SJCRH30 (cell line): ENCODE data around the gene KRT78. TPM values are rescaled to one million over a fixed set of nuclear protein-coding genes. Genes with fewer than 3 reads are reported as not detected.

Source experiments
- DNase-seq, 2 experiments: peaks; one replicate each; pipeline ENCODE4 v3.0.0-alpha.2; 2015 to 2020
- H3K27ac ChIP-seq: fragments of 250-450 bp; sonication (Bioruptor Pico); 2 replicates; pipeline ENCODE4 v1.5.1; 2020; ENCODE audit warnings: mild to moderate bottlenecking, moderate library complexity
- H3K27me3 ChIP-seq: fragments of 250-450 bp; sonication (Bioruptor Pico); 2 replicates; pipeline ENCODE4 v1.5.1; 2020; ENCODE audit warnings: mild to moderate bottlenecking, moderate library complexity
- H3K36me3 ChIP-seq: fragments of 250-450 bp; sonication (Bioruptor Pico); 2 replicates; pipeline ENCODE4 v1.5.1; 2020; ENCODE audit warnings: mild to moderate bottlenecking, moderate library complexity
- H3K4me1 ChIP-seq: fragments of 250-450 bp; sonication (Bioruptor Pico); 2 replicates; pipeline ENCODE4 v1.5.1; 2020; ENCODE audit warnings: mild to moderate bottlenecking, moderate library complexity
- H3K4me3 ChIP-seq: fragments of 250-450 bp; sonication (Bioruptor Pico); 2 replicates; pipeline ENCODE4 v1.5.1; 2020; ENCODE audit warnings: mild to moderate bottlenecking, moderate library complexity
- H3K9me3 ChIP-seq: fragments of 250-450 bp; sonication (Bioruptor Pico); replicated peaks from 2 replicates; pipeline ENCODE4 v1.5.1; 2020; ENCODE audit warnings: mild to moderate bottlenecking, moderate library complexity
- total RNA-seq: library from RNA; depleted of rRNA; stranded (reverse); fragments of >200 nt; shearing (Covaris generic); gene quantifications from 2 replicates; pipeline ENCODE4 v1.2.3, GENCODE V29; 2014

Gene KRT78
- total RNA-seq, 1 experiment from 2014 or later: not detected

DNA sequence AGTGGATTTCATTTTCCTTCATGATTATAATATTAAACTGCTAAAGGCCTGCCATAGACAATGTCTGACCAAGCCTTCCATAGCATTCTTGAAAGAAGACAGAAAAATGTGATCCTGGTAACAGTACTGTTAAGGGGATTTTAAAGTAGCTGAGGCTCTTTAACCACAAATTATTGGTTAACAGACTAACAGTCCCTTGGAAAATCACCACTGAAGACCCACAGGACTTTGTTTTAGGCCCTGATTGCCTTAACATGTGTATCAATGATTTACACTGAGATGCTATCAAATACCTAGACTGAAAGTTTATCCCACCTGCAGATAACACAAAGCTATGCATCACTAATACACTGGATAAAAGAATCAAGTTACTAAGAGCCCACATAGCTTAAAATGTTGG is 20.6 kb downstream of the KRT78 start:
- H3K27me3 ChIP-seq: 0 out of 2 replicates have a peak, but pooled peaks cover under 1% of the 10 kb centered on the region
- no peaks in the 10 kb centered on the region for H3K4me1 ChIP-seq
- DNase-seq: no peak

DNA sequence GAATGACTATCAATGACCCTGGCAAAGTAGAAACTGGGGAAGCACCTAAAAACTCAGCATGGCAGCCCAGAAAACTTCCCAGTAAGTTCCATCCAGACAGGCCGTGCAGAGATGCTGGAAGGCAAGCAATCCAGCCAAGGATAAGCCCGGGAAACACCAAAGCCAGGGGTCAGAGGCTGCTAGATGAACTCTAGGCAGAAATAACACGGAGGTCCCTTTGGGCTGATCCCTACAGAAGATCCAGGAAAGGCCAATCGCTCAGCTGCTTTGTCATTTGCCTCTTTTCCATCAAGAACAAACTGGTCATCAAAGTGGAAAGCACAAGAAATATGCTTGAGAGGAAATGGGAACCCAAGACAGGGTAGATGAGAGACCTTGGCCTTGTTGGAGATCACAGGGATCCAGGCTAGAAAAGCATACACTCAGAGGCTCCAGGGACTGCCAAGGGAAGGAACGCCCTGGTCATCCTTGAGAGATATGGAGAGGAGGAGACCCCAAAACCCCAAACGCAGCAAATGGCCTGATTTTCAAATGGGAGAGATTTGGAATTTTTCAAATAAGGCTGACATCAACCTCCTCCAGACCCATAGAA is 21.2 kb downstream of the KRT78 start:
- Histone ChIP-seq H3K4me1 (no peaks in the 10 kb centered on the region), H3K27ac (no peak overlapping the region), H3K9me3 (no peaks in the 10 kb centered on the region), H3K27me3 (0 out of 2 replicates have a peak, but pooled peaks cover 5% of the 10 kb centered on the region), H3K4me3 (no peak overlapping the region), H3K36me3 (no peaks in the 10 kb centered on the region)
- no peak for DNase-seq

More for the DNA sequence above, 20.6 kb downstream of the KRT78 start:
- H3K9me3 ChIP-seq: no peaks in the 10 kb centered on the region
- H3K36me3 ChIP-seq: no peaks in the 10 kb centered on the region
- H3K4me3 ChIP-seq: no peak overlapping the region
- H3K27ac ChIP-seq: no peak overlapping the region

DNA sequence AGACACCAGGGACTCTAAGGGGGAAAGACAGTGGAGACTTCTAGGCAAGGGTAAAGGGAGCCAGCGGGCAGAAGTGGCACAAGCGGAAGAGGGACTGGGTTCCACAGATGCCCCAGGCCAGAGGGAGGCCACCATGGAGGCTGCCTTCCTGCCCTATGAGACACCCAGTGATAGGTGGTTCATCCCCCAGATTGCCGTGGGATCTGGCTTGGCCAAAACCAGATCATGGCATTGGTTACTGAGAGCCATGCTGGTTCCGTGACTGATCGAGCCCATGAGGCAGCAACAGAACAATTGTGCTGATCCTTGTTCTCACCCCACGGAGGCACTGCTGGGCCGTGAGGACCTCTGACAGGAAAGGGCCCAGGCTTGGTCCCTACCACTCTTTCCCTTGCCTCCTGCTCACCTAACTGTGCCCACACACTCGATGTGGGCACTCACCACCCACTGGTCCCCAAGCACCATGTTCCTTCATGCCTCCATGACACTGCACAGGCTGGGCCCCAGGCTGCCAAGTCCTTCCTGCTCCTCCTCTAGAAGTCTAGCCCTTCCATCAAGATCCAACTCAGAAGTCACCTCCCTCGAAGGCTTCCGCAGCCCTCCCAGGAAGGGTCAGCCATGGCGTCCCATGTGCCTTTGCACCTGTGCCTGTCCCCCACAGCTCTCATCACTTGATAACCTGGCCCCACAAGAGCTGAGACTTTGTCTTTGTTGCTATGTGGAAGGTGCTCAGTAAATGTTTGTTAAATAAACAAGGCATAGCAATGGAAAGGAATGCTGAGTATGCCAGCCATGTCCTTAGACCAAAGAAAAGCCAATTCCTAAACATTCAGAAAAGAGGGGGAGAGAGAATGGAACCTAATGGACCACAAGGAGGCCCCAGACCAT is 21.9 kb downstream of the KRT78 start:
- H3K27me3 ChIP-seq: 0 out of 2 replicates have a peak, but pooled peaks cover 5% of the 10 kb centered on the region
- H3K4me3 ChIP-seq: no peak overlapping the region
- H3K9me3 ChIP-seq: no peaks in the 10 kb centered on the region
- H3K36me3 ChIP-seq: no peaks in the 10 kb centered on the region
- H3K27ac ChIP-seq: no peak overlapping the region
- no peaks in the 10 kb centered on the region for H3K4me1 ChIP-seq
- DNase-seq: no peak

DNA sequence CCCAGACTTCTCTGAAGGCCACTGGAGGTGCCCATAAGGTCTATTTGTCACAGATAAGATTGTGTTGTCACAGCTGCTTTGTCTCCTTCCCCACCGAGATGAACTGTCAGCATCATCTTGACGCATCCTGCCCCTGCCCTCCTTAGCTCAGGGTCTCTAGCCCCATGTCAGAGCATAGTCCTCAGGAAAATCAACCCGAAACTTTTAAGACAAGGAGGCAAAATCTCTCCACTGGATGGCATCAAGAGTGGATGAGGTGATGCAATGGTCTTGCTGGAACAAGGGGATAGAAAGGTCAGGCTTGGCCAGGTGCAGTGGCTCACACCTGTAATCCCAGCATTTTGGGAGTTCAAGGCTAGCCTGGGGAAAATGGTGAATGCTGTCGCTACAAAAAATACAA is 22.8 kb downstream of the KRT78 start:
- H3K27me3 ChIP-seq: peaks cover 7% of the 10 kb centered on the region; the same call in 1 of the 2 replicates
- no peak for DNase-seq
- no peaks in the 10 kb centered on the region for H3K36me3 ChIP-seq
- no peaks in the 10 kb centered on the region for H3K9me3 ChIP-seq
- no peak overlapping the region for H3K4me3 ChIP-seq
- H3K4me1 ChIP-seq: no peaks in the 10 kb centered on the region
- H3K27ac ChIP-seq: no peak overlapping the region

DNA sequence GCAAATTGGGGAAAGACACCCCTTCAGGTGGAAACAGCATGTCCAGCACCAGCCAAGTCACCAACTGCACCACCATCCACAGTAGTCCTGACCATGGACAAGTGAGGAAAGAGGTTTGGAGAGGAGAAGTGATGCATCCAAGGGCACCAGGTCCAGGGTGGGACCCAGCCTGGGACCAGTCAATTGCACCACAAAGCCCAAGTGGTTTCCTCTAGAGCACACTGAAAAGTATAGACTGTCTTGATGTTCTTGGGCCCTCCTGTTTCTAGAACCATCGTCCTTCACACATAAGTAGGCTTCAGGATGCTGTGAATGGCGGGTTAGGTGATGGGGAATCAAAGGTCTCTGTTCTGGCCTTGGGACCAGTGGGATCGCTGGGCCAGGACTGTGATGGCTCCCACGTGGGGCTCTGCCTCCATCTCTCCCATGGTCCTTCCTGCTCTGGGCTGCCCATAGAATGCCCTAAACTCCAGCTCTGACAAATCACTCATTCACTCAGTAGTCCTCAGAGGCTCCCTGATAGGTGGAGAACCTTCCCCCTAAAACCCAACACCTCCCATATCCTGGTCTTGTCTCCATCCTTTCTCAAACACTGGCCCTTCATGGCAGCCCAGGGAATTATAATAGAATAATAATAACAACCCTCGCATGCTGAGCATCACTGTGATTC is 23.9 kb downstream of the KRT78 start:
- H3K27ac ChIP-seq: no peak overlapping the region
- no peaks in the 10 kb centered on the region for H3K4me1 ChIP-seq
- no peaks in the 10 kb centered on the region for H3K36me3 ChIP-seq
- H3K27me3 ChIP-seq: peaks cover 14% of the 10 kb centered on the region; the same call in 1 of the 2 replicates
- H3K9me3 ChIP-seq: no peaks in the 10 kb centered on the region
- no peak overlapping the region for H3K4me3 ChIP-seq
- no peak for DNase-seq

DNA sequence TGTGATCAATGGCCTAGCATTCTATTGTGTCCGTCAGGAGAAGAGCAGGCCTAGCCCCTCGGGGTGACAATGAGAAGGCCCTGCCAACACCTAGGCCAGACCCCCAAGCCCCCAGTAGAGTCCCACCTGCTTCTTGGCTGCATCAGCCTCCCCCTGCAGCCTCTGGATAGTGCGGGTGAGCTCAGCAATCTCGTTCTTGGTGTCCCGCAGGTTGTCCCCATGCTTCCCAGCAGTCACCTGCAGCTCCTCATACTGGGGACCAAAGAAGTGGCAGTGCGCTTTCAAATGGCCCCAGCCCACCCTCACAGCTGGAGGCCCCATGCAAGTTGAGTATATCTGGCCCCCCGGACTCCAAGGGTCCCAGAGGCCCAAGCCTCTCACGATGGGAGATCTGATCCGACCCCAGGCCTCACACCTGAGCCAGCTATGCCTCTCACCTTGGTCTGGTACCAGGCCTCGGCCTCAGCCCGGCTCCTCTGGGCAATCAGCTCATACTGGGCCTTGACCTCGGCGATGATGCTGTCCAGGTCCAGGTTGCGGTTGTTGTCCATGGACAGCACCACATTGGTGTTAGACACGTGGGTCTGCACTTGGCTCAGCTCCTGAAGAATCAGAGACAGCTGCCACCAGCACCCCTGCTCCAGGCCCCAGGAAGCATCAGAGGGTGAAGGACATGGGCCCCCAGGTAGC is 24.9 kb downstream of the KRT78 start:
- Histone ChIP-seq H3K4me3 (no peak overlapping the region), H3K36me3 (no peaks in the 10 kb centered on the region), H3K27ac (no peak overlapping the region), H3K4me1 (no peaks in the 10 kb centered on the region; the same call in 1 of the 2 replicates), H3K27me3 (peaks cover 14% of the 10 kb centered on the region; the same call in 1 of the 2 replicates), H3K9me3 (no peaks in the 10 kb centered on the region)
- DNase-seq: no peak

DNA sequence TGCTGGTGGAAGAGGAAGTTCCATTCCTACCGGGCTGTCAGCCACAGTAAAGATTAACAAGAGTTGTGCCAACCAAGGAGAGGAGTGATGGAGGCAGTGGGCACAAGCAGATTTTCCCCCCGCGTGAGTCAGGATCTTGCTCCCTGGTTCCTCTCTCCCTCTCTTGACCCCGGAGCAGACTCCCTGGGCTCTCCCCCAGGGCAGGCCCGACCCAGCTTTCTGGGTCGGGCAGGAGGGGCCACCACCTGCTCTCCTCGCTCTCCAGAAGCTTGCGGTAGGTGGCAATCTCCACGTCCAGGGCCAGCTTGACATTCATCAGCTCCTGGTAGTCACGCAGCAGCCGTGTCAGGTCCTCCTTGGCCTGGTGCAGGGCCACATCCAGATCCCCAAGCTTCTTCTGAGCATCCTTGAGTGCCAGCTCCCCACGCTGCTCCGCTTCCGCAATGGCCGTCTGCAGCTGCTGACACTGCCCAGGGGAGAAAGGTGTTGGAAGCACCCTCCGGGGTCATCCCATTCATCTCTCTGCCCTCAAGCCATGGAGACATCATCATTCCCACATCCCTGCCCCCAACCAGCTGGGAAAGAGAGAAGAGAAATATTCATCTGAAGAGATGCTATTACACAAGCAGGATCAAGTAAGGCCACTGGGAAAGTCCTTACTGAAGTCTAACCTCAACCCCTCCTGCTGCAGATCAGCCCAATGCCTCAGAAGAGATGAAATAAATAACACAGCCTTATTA is 25.9 kb downstream of the KRT78 start:
- H3K27ac ChIP-seq: no peak overlapping the region

DNA sequence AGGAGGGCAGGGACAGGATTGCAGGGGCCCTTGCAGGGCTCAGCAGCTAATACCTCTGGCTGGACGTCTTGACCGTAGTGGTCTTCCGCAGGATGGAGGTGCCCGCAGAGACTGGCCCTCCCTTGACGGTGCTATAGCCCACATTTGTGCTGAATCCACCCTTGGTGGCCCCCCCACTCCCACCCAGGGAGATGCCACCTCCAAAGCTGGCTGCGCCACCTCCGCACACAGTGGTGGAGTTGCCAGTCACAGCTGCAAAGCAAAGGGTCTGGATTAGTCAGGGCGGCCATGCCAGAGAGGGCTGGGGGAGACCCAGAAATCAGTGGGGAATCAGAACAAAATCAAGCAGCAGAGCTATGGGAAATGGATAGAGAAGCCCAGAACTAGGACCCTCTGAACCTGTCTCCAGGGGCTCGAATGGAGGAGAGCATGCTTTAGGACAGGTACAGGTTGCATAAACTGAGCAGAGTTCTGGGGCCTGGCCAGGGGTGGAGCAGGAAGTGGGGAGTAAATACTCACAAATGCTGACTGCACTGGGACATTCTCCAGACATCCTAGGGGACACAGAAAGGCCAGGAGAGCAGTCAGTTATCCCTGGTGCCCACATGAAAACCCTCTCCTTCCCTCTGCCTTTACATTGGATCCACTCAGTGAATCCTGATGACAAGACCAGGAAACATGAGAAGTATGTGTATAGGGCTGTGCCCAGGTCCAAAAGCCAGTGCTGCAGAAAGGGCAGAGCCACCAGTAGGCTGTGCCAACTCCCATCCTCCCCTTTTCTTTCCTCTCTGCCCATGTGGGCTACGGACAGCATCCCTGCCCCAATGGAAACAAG is 26.8 kb downstream of the KRT78 start:
- H3K36me3 ChIP-seq: no peaks in the 10 kb centered on the region
- H3K27ac ChIP-seq: no peak overlapping the region
- peaks cover 4% of the 10 kb centered on the region; the same call in 1 of the 2 replicates for H3K4me1 ChIP-seq
- H3K9me3 ChIP-seq: no peaks in the 10 kb centered on the region
- no peak for DNase-seq
- peaks cover 14% of the 10 kb centered on the region; the same call in 1 of the 2 replicates for H3K27me3 ChIP-seq
- no peak overlapping the region for H3K4me3 ChIP-seq

More for the DNA sequence above, 25.9 kb downstream of the KRT78 start:
- no peaks in the 10 kb centered on the region for H3K9me3 ChIP-seq
- no peak overlapping the region for H3K4me3 ChIP-seq
- H3K36me3 ChIP-seq: no peaks in the 10 kb centered on the region
- peaks cover 14% of the 10 kb centered on the region; the same call in 1 of the 2 replicates for H3K27me3 ChIP-seq
- no peak for DNase-seq
- peaks cover 4% of the 10 kb centered on the region; the same call in 1 of the 2 replicates for H3K4me1 ChIP-seq

DNA sequence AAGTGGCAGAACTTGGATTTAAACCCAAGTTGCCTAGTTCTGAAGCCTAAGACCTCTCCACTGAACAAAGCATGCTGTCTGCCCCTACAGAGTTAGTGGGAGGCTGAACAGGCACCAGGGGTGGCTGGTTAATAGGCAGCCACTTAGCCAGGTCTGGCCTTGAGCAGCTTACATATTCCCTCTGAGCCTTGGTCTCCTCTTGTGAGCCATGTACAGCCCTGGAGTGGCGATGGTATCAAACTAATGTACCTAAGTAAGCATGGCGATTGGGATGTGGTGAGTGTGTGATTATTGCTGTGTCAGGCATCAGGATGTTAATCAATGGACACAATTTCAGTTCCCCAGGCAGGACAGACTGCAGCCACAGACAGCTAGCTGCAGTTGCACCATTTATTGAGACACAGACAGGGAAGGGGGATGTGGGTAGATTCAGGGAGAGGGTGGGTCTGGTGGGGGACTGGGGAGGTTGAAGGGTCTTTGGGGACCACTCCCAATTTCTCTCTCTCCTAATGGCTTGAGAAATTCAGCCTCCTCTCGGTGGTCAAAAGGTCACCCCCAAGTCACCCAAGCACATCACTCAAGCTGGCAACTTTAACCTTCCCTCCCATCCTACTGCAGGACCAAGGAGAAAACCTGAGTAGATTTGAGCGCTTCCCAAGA is 27.6 kb downstream of the KRT78 start:
- no peak for DNase-seq

DNA sequence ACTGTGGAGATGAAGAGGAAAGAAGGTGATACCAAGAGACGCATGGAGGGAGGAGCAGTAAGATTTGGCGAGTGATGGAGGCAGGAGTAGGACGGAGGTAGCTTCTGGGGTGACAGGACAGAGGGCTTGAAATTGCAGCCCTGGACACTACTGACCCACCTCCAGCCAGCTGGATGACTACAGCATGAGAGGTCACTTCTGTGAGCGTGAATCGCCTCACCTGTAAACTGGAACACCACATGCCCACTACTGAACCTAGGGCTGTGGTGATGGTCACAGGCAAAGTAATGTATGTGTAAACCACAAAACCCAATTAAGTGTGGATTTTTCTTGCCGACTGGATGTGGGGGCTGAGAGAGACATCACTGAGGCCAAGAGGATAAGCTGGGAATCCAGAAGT is 28.3 kb downstream of the KRT78 start:
- Histone ChIP-seq H3K9me3 (no peaks in the 10 kb centered on the region), H3K4me1 (peaks cover 4% of the 10 kb centered on the region; the same call in 1 of the 2 replicates), H3K27ac (no peak overlapping the region), H3K4me3 (no peak overlapping the region), H3K36me3 (no peaks in the 10 kb centered on the region), H3K27me3 (peaks cover 14% of the 10 kb centered on the region; the same call in 1 of the 2 replicates)
- DNase-seq: no peak

More for the DNA sequence above, 27.6 kb downstream of the KRT78 start:
- Histone ChIP-seq H3K36me3 (no peaks in the 10 kb centered on the region), H3K4me3 (no peak overlapping the region), H3K4me1 (peaks cover 4% of the 10 kb centered on the region; the same call in 1 of the 2 replicates), H3K27me3 (peaks cover 14% of the 10 kb centered on the region; the same call in 1 of the 2 replicates), H3K9me3 (no peaks in the 10 kb centered on the region), H3K27ac (no peak overlapping the region)

DNA sequence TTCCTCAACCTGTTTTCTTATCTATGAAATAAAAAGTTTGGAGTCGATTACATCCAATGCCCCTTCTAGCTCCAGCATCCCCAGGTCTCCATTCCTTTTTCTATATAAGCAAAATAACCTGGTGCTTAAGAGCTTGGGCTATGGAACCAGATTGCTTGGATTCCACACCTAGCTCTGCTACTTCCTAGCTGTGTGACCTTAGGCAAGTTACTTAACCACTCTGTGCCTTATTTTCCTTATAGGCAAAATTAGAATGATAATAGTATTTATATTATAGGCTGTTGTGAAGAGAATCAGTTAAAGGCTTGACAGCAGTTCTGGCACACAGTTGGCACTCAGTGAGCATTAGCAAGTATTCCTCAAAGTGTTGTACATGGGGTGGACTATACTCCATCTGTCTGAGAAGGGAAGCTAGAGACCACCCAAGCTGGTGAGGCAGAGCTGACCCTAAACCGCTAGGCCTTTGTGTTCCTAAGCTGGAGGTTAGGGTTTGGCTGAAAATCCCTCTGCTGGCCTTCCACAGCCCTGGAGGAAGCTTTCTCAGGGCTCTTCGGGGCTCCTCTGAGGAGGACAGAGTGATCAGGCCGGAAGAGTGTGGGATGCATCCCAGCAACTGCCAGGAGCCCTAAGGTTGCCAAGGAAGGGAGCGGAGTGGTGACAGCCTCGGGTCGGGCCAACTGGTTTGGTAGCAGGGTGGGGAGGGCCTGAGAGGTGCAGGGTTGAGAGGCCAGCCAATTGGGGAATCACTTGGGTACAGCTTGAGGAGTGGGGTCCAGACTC is 28.9 kb downstream of the KRT78 start:
- Histone ChIP-seq H3K9me3 (no peaks in the 10 kb centered on the region), H3K4me1 (peaks cover 4% of the 10 kb centered on the region; the same call in 1 of the 2 replicates), H3K4me3 (no peak overlapping the region), H3K27me3 (peaks cover 14% of the 10 kb centered on the region; the same call in 1 of the 2 replicates), H3K36me3 (no peaks in the 10 kb centered on the region), H3K27ac (no peak overlapping the region)
- no peak for DNase-seq

DNA sequence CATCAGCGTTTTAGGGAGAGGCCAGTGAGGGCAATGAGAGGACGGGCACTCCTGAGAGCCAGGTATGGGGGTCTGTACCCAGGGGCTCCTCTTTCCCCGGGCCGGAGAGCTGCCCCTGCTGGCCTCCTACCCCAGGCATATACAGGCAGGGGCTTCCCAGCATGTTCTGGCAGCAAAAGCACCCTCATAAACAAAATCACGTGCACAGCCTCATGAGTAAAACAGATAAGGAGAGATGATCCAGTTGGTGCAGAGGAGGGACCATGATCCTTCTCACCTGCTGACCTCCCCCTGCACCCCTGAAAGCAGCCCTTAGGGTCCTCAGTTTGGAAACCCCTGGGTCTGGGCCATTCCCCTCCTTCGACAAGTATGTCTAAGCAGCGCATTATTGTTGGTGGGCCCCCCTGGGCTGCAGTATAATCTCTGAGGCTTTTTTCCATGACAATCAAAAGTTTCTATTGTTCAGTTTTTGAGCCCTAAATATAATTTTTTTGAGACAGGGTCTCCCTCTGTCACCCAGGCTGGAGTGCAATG is 29.8 kb downstream of the KRT78 start:
- H3K4me3 ChIP-seq: no peak overlapping the region
- no peak overlapping the region for H3K27ac ChIP-seq
- DNase-seq: no peak
- H3K27me3 ChIP-seq: peaks cover 14% of the 10 kb centered on the region; the same call in 1 of the 2 replicates
- H3K36me3 ChIP-seq: no peaks in the 10 kb centered on the region
- H3K4me1 ChIP-seq: peaks cover 4% of the 10 kb centered on the region; the same call in 1 of the 2 replicates
- no peaks in the 10 kb centered on the region for H3K9me3 ChIP-seq
